ENCODE measurements around the gene SNX7. TPM values are rescaled to one million over a fixed set of nuclear protein-coding genes. Genes with fewer than 3 reads are reported as not detected.

Gene SNX7
- total RNA-seq, 1 donor from 2014 or later, result not detected

GRCh38 chr1:98674075-98674781 lies 12.7 kb downstream of the SNX7 start:
- Mint-ChIP-seq H3K4me3 (ENCODE audit: low read depth) (no peak overlapping the region), H3K36me3 (ENCODE audit: low read depth) (no peaks in the 10 kb centered on the region), H3K9me3 (no peaks in the 10 kb centered on the region), H3K27ac (no peak overlapping the region), H3K27me3 (ENCODE audit: low read depth) (no peaks in the 10 kb centered on the region), H3K4me1 (ENCODE audit: low read depth) (no peaks in the 10 kb centered on the region)
- no peak for DNase-seq (ENCODE audit: low spot score)
- intact Hi-C loops (cut with micrococcal nuclease), result no loop called here

- H3K27ac Mint-ChIP-seq, result no peak overlapping the region
- no peaks in the 10 kb centered on the region for H3K36me3 Mint-ChIP-seq (ENCODE audit: low read depth)
- H3K4me1 Mint-ChIP-seq (ENCODE audit: low read depth), result no peaks in the 10 kb centered on the region
- intact Hi-C loops (cut with micrococcal nuclease), result no loop called here
- no peak for DNase-seq (ENCODE audit: low spot score)
- no peaks in the 10 kb centered on the region for H3K9me3 Mint-ChIP-seq
- H3K27me3 Mint-ChIP-seq (ENCODE audit: low read depth), result no peaks in the 10 kb centered on the region
- H3K4me3 Mint-ChIP-seq (ENCODE audit: low read depth), result no peak overlapping the region
Measured at GRCh38 chr1:98675282-98675681, 13.8 kb downstream of the SNX7 start.

GRCh38 chr1:98677288-98677687 lies 15.8 kb downstream of the SNX7 start:
- no peak for DNase-seq (ENCODE audit: low spot score)
- Mint-ChIP-seq H3K36me3 (ENCODE audit: low read depth) (no peaks in the 10 kb centered on the region), H3K9me3 (no peaks in the 10 kb centered on the region), H3K4me1 (ENCODE audit: low read depth) (no peaks in the 10 kb centered on the region), H3K27me3 (ENCODE audit: low read depth) (no peaks in the 10 kb centered on the region), H3K27ac (no peak overlapping the region), H3K4me3 (ENCODE audit: low read depth) (no peak overlapping the region)
- intact Hi-C loops (cut with micrococcal nuclease), result no loop called here

- DNase-seq (ENCODE audit: low spot score), result no peak
- Mint-ChIP-seq H3K27me3 (ENCODE audit: low read depth) (no peaks in the 10 kb centered on the region), H3K27ac (no peak overlapping the region), H3K4me1 (ENCODE audit: low read depth) (no peaks in the 10 kb centered on the region), H3K9me3 (no peaks in the 10 kb centered on the region), H3K36me3 (ENCODE audit: low read depth) (no peaks in the 10 kb centered on the region), H3K4me3 (ENCODE audit: low read depth) (no peak overlapping the region)
- intact Hi-C loops (cut with micrococcal nuclease), result no loop called here
Measured at GRCh38 chr1:98681812-98682211, 20.3 kb downstream of the SNX7 start.

- Mint-ChIP-seq H3K9me3 (no peaks in the 10 kb centered on the region), H3K27ac (no peak overlapping the region), H3K4me3 (ENCODE audit: low read depth) (no peak overlapping the region), H3K36me3 (ENCODE audit: low read depth) (no peaks in the 10 kb centered on the region), H3K27me3 (ENCODE audit: low read depth) (no peaks in the 10 kb centered on the region), H3K4me1 (ENCODE audit: low read depth) (no peaks in the 10 kb centered on the region)
- intact Hi-C loops (cut with micrococcal nuclease), result no loop called here
- DNase-seq (ENCODE audit: low spot score), result no peak
Measured at GRCh38 chr1:98688110-98688739, 26.7 kb downstream of the SNX7 start.

GRCh38 chr1:98690576-98690975 lies 29.1 kb downstream of the SNX7 start:
- H3K9me3 Mint-ChIP-seq, result no peaks in the 10 kb centered on the region
- DNase-seq (ENCODE audit: low spot score), result no peak
- H3K27me3 Mint-ChIP-seq (ENCODE audit: low read depth), result no peaks in the 10 kb centered on the region
- intact Hi-C loops (cut with micrococcal nuclease), result no loop called here
- H3K4me3 Mint-ChIP-seq (ENCODE audit: low read depth), result no peak overlapping the region
- no peaks in the 10 kb centered on the region for H3K4me1 Mint-ChIP-seq (ENCODE audit: low read depth)
- H3K36me3 Mint-ChIP-seq (ENCODE audit: low read depth), result no peaks in the 10 kb centered on the region
- H3K27ac Mint-ChIP-seq, result no peak overlapping the region

GRCh38 chr1:98692482-98692881 lies 31.0 kb downstream of the SNX7 start:
- Mint-ChIP-seq H3K4me3 (ENCODE audit: low read depth) (no peak overlapping the region), H3K9me3 (no peaks in the 10 kb centered on the region), H3K27me3 (ENCODE audit: low read depth) (no peaks in the 10 kb centered on the region), H3K4me1 (ENCODE audit: low read depth) (no peaks in the 10 kb centered on the region), H3K27ac (no peak overlapping the region), H3K36me3 (ENCODE audit: low read depth) (no peaks in the 10 kb centered on the region)
- no peak for DNase-seq (ENCODE audit: low spot score)
- intact Hi-C loops (cut with micrococcal nuclease), result no loop called here

GRCh38 chr1:98693385-98693784 lies 31.9 kb downstream of the SNX7 start:
- no peak overlapping the region for H3K27ac Mint-ChIP-seq
- no peaks in the 10 kb centered on the region for H3K9me3 Mint-ChIP-seq
- no peak for DNase-seq (ENCODE audit: low spot score)
- H3K4me3 Mint-ChIP-seq (ENCODE audit: low read depth), result no peak overlapping the region
- no peaks in the 10 kb centered on the region for H3K4me1 Mint-ChIP-seq (ENCODE audit: low read depth)
- H3K27me3 Mint-ChIP-seq (ENCODE audit: low read depth), result no peaks in the 10 kb centered on the region
- H3K36me3 Mint-ChIP-seq (ENCODE audit: low read depth), result no peaks in the 10 kb centered on the region
- intact Hi-C loops (cut with micrococcal nuclease), result no loop called here

GRCh38 chr1:98696077-98696476 lies 34.6 kb downstream of the SNX7 start:
- intact Hi-C loops (cut with micrococcal nuclease), result no loop called here
- Mint-ChIP-seq H3K9me3 (no peaks in the 10 kb centered on the region), H3K36me3 (ENCODE audit: low read depth) (no peaks in the 10 kb centered on the region), H3K4me3 (ENCODE audit: low read depth) (no peak overlapping the region), H3K27ac (no peak overlapping the region), H3K27me3 (ENCODE audit: low read depth) (no peaks in the 10 kb centered on the region), H3K4me1 (ENCODE audit: low read depth) (no peaks in the 10 kb centered on the region)
- DNase-seq (ENCODE audit: low spot score), result no peak

- H3K27me3 Mint-ChIP-seq (ENCODE audit: low read depth), result no peaks in the 10 kb centered on the region
- no peaks in the 10 kb centered on the region for H3K9me3 Mint-ChIP-seq
- no peak for DNase-seq (ENCODE audit: low spot score)
- no peak overlapping the region for H3K4me3 Mint-ChIP-seq (ENCODE audit: low read depth)
- intact Hi-C loops (cut with micrococcal nuclease), result no loop called here
- no peak overlapping the region for H3K27ac Mint-ChIP-seq
- no peaks in the 10 kb centered on the region for H3K4me1 Mint-ChIP-seq (ENCODE audit: low read depth)
- H3K36me3 Mint-ChIP-seq (ENCODE audit: low read depth), result no peaks in the 10 kb centered on the region
Measured at GRCh38 chr1:98697781-98698180, 36.3 kb downstream of the SNX7 start.

- Mint-ChIP-seq H3K27me3 (ENCODE audit: low read depth) (no peaks in the 10 kb centered on the region), H3K36me3 (ENCODE audit: low read depth) (no peaks in the 10 kb centered on the region), H3K4me1 (ENCODE audit: low read depth) (no peaks in the 10 kb centered on the region), H3K9me3 (no peaks in the 10 kb centered on the region), H3K4me3 (ENCODE audit: low read depth) (no peak overlapping the region), H3K27ac (no peak overlapping the region)
- DNase-seq (ENCODE audit: low spot score), result no peak
- intact Hi-C loops (cut with micrococcal nuclease), result no loop called here
Measured at GRCh38 chr1:98698625-98699024, 37.1 kb downstream of the SNX7 start.

GRCh38 chr1:98700228-98700627 lies 38.7 kb downstream of the SNX7 start:
- H3K9me3 Mint-ChIP-seq, result no peaks in the 10 kb centered on the region
- H3K27me3 Mint-ChIP-seq (ENCODE audit: low read depth), result no peaks in the 10 kb centered on the region
- H3K36me3 Mint-ChIP-seq (ENCODE audit: low read depth), result no peaks in the 10 kb centered on the region
- no peak overlapping the region for H3K27ac Mint-ChIP-seq
- intact Hi-C loops (cut with micrococcal nuclease), result no loop called here
- no peak overlapping the region for H3K4me3 Mint-ChIP-seq (ENCODE audit: low read depth)
- no peaks in the 10 kb centered on the region for H3K4me1 Mint-ChIP-seq (ENCODE audit: low read depth)
- DNase-seq (ENCODE audit: low spot score), result no peak

GRCh38 chr1:98702976-98703375 lies 41.5 kb downstream of the SNX7 start:
- H3K27ac Mint-ChIP-seq, result no peak overlapping the region
- DNase-seq (ENCODE audit: low spot score), result no peak
- H3K36me3 Mint-ChIP-seq (ENCODE audit: low read depth), result no peaks in the 10 kb centered on the region
- no peak overlapping the region for H3K4me3 Mint-ChIP-seq (ENCODE audit: low read depth)
- intact Hi-C loops (cut with micrococcal nuclease), result no loop called here
- H3K9me3 Mint-ChIP-seq, result no peaks in the 10 kb centered on the region
- H3K4me1 Mint-ChIP-seq (ENCODE audit: low read depth), result no peaks in the 10 kb centered on the region
- no peaks in the 10 kb centered on the region for H3K27me3 Mint-ChIP-seq (ENCODE audit: low read depth)

Measured in activated T-helper 2 cell treated with anti-CD3 and anti-CD28 coated beads, Interferon-gamma antibody, Interleukin-2, Interleukin-4, amounts not matched to agents 10 μg/mL and 5 μg/mL and 100 μg/mL, durations not matched to agents 14 hours and 24 hours and 36 hours (primary cell).